M059J (cell line): ENCODE data around the gene MRPS23. TPM values are rescaled to one million over a fixed set of nuclear protein-coding genes. Genes with fewer than 3 reads are reported as not detected.
A peak's percentile ranks its signal among the peaks of the same experiment; 100 is the strongest.
"Not testable (repeated sequence)": the region's sequence is repeated elsewhere in the genome, so short reads cannot be mapped to it uniquely, and the experiment has no call there.

Experiments used
- DNase-seq: peaks from one replicate; pipeline ENCODE4 v3.0.0-alpha.2; 2012; ENCODE audit warnings: low read depth
- total RNA-seq: library from RNA; depleted of rRNA; stranded (reverse); fragments of >200 nt; shearing (Covaris generic); gene quantifications from 2 replicates; pipeline ENCODE4 v1.2.3, GENCODE V29; 2014

Gene MRPS23
- total RNA-seq, 1 experiment from 2014 or later, result 31.8 TPM

DNA sequence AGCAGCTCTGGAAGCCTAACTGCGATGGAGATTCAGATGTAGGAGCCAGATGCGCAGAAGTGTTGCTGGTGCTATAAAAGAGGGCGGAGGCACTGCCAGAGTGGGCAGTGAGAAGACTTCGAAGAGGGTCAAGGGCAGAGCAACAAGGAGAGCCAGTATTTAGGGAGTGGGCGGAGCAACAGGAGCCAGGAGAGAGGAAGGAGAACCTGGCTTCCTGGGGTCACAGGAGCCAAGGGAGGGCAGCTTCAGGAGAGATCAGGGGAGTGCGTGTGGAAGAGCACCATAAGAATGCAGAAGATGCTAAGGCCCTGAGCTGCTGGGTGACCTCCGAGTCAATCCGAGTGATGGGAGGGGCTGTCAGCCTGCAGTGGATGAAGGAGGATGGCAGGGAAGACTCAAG is 14.4 kb upstream of the MRPS23 start:
- no peak for DNase-seq

- no peak for DNase-seq
Observed at GRCh38 chr17:57862694-57863667, 13.1 kb upstream of the MRPS23 start.

DNA sequence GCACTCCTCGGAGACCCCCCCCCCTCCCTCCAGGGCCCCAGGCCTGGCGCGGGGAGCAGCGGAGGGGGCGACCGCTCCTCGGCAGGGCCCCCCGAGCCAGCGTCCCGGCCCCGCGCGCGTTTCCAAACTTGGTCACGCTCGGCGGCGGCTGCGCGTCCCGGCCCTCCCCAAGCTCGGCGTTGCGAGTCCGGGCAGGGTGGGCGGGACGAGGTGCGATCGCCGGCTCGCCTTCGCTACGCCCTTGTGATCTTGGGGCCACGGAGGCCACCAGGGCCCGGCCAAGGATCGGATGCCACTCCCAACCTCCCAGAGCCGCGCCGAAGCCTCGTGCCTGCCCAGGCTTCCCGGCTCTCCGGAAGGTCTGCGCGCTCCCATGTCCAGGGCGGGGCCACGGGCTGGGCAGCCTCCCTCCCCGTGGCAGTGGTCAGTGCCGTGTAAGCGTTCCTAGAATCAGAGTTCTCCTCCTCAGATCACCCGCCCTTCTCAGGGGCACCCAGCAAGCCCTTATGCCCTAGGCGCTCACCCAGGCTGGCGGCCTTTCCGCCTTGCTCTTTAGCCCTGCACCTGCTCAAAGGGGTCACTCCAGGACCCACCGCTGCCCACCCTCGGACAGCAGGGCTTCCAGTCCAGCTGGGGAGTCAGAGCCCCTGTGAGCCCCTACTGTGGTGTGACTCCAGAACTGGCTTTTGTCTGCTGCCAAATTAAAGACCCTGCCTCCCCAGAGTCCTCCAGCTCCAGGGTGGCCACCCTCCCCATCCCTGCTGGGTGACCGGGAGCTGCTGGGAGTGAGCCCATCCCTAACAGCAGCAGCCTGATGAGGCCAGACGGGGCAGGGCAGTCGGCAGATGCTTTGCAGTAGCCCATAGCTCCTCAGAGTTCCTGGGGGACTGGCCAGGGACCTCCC is 12.2 kb upstream of the MRPS23 start:
- peak; percentile 75 for DNase-seq

DNA sequence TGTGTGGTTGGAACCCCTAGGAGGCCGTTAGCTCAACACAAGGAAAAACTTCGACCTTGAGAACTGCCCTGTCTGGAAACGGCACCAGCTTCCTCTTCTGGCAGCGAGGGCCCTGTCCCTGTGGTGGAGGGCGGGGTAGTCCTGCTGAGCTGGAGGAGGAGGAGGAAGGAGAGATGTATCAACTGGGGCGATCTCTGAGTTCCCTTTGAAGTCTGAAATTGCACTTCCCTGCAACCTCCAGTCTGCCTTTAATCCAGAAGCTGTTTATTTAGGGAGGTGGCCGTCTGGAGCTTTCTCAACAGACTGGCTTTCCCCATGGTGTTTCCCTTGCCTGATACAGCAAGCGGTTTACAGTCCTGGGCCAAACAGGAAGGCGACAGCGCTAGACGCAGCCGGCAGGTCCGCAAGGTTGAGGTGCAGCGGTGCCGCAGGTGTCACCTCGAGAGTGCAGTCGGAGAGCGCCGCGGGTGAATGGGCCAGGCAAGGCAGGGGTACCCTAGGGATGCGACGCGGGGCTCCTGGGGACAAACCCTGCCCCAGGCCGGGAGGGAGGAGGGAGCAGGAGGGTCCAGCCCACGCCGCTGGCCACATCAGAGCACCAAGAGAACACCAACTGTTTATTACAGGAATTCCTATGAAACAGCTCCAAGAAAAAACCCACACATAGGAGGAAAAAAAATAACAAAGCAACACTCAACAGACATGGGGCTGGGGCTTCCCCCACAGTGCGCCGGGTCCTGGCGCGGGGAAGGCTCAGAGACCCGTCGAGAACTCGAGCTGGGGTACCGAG is 11.4 kb upstream of the MRPS23 start:
- DNase-seq, result peak; percentile 77

GRCh38 chr17:57860414-57860999 is 10.7 kb upstream of the MRPS23 start:
- DNase-seq, result no peak

DNA sequence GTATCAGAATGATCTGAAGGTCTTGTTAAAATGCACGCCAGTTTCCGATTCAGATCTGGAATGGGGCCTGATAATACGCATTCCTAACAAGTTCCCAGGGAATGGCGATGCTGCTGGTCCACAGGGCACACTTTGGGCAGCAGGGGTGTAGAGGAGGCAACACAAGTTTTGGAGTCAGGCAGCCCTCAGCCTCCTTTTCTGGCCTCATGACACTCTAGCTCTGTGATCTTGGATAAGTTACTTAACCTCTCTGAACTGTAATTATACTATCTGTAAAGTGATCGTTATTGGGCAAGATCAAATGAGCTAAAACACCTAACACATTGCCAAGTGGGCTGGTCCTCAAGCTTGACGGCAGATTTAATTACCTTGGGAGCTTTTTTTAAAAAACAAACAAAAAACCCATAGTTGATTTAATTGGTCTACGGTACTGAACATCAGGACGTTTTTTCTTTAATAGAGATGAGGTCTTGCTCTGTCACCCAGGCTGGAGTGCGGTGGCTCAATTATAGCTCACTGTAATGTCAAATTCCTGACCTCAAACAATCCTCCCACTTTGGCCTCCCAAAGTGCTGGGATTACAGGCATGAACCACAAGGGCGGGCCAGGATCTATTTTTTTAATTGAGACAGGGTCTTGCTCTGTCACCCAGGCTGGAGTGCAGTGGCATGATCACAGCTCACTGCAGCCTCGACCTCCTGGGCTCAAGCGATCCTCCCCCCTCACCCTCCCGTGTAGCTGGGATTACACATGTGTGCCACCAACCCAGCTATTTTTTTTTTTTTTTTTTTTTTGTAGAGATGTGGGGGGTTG is 10.0 kb upstream of the MRPS23 start:
- DNase-seq, result no peak

- DNase-seq, result no peak
Observed at GRCh38 chr17:57858838-57859237, 9.0 kb upstream of the MRPS23 start.

DNA sequence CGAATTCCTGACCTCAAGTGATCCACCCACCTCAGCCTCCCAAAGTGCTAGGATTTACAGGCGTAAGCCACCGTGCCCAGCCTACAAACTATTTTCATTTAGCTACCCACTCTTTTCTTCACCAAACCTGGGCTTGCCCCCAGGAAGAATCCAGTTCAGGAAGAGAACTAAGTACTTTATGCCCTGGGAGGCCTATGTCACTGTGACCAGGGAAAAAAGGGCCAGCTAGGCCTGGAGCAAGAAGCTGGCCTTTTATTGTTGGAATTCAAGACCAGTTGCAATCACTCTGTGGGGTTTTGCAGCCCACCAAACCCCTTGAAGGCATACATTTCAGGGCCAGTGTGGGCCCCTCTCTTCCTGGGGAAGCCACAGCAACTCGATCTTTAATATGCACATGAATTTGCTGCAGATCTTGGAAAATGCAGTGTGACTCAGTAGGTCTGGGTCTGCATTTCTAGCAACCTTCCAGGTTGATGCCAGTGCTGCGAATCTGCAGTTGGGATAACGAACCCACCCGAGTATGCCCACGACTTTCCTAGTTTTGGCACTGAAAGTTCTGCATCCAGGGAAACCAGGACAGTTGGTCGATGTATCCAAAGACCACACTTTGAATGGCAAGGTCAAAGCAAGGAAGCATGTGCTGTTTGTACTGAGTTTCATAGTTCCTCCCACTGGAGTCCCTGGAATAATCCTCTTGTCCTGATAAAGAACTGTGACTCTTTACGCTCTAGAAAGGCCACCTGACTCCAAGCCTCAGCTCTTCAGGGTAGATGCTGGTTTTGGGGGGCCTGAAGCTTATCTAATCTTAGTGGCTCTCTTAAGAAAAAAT is 7.2 kb upstream of the MRPS23 start:
- DNase-seq, result no peak

DNA sequence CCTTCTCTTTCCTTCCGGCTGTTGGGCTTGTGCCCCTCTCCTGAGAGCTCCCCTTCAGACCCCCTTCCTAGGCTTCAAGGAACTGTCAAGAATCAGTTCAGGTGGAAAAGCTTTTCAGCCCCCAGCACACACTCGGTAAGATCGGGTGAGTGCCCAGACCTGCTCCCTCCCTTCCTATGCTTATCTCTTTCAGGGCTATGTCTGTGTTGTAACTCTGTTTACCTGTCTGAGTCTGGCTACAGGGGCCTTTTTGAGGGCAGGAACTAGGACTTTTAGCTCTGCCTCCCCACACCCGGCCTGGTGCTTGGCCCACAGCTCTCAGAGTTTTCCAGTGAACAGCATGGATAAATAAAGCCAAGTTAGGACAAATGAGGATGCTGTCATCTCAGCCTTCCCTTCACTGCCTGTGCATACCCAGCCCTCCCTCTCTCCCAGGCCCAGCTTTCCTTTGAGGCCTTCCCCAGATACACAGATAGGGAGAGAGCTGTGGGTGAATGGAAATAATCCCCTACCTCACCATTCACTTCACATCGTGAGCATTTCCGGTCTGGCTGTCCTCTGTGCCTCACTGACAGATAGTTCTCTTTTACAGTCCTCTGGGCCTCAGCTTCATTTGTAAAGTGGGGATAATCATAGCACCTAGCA is 5.7 kb upstream of the MRPS23 start:
- DNase-seq, result no peak

DNA sequence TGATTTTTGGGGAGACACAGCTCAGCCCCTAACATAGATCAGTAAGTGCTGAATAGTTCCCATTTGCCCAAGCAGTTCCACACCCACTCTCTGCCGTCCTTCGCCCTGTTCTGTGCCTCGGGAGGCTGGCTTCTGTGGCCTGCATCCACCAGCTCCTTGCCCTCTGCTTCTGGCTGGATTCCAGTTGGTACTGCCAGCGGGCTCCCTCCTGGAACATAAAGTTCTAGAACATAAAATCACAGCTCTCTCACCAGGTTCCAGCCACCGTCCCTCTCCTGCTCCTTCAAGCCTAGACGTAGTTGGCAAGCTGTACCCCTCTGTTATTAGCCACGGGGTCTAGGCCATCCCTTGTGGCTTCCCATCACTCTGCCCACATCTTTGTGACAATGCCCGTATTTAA is 3.9 kb upstream of the MRPS23 start:
- DNase-seq, result no peak

GRCh38 chr17:57852955-57853328 is 3.1 kb upstream of the MRPS23 start:
- no peak for DNase-seq

DNA sequence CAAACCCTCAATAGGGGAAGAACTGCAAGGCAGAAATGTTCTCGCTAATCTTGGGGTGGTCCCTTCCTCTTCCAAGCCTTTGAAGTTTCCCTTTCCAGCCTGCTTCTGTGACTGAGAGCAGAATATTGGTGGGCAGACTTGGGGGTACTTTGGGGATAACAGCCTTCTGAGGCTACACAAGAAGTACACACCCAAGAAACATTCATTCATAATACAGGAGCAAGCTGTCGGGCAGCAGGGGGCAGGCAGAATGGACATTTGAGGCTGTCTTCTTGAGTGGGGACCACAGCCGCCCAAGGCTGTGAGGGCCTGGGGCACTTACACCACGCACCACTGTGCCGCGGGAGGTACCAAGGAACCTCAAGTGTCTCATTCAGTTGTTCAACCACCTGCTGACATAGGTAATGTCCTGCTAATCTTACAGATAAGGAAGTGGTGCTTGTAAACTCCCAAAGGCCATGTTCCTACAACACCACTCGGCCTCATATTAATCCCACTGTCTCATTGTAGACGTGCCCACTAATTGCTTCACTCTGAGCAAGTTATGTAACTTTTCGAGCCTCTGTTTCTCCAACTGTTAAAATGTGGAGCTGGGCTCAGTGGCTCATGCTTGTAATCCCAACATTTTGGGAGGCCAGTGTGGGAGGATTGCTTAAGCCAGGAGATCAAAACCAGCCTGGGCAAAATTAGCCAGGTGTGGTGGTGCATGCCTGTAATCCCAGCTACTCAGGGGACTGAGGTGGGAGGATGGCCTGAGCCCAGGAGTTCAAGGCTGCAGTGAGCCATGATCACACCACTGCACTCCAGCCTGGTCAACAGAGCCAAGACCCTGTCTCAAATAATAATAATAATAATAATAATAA is 2.5 kb upstream of the MRPS23 start:
- no peak for DNase-seq

DNA sequence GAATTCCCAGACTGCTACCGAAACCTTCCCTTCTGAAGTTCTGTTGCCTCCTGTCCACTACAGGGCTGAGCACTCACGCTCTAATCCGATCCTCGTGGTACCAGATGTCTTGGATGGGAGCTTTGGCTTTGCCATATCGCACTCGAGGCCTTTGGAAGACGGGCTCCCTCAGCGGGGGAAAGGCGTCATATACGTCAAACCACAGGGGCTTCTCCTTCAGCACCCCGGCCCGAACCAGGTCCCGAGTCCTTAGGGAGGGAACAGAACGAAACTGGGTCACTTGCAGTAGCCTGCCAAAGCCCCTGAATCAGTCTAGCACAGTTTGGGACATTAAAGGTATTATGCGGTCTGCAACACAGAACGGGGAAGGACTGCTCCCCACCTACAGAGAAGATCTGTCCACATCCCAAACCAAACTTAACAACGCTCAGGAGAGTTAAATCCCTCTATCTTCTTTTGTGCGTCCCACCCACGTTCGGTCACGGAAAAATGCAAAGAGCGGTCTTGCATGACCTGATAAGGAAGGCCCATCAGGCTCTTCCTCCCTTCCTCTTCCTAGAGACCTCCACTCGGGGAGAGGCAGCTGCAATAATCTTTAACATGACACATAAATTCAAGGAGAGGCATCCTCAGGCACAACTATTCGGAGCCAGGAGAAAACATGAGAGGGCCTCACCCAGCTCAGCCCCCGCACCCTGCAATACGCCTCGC is 526 bp downstream of the MRPS23 start:
- no peak for DNase-seq

DNA sequence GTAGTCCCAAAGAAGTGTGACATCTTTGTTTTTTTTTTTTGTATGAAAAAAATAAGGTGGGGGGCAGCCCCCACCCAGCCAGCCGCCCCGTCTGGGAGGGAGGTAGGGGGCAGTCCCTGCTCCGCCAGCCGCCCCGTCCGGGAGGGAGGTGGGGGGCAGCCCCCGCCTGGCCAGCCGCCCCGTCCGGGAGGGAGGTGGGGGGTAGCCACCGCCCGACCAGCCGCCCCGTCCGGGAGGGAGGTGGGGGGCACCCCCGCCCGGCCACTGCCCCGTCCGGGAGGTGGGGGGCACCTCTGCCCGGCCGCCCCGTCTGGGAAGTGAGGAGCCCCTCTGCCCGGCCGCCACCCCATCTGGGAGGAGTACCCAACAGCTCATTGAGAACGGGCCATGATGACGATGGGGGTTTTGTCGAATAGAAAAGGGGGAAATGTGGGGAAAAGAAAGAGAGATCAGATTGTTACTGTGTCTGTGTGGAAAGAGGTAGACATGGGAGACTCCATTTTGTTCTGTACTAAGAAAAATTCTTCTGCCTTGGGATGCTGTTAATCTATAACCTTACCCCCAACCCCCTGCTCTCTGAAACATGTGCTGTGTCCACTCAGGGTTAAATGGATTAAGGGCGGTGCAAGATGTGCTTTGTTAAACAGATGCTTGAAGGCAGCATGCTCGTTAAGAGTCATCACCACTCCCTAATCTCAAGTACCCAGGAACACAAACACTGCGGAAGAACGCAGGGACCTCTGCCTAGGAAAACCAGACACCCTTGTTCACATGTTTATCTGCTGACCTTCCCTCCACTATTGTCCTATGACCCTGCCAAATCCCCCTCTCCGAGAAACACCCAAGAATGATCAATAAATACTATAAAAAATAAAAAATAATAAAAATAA is 3.5 kb downstream of the MRPS23 start:
- DNase-seq, result not testable (repeated sequence)

- DNase-seq, result no peak
Observed at GRCh38 chr17:57842280-57842679, 7.6 kb downstream of the MRPS23 start.

GRCh38 chr17:57839571-57839923 is 10.3 kb downstream of the MRPS23 start:
- no peak for DNase-seq
